Activated CD8-positive, alpha-beta T cell treated with anti-CD3 and anti-CD28 coated beads for 36 hours (primary cell): ENCODE measurements around the gene ARMH3. TPM values are rescaled to one million over a fixed set of nuclear protein-coding genes. Genes with fewer than 3 reads are reported as not detected.

ENCODE experiments used
- ATAC-seq: fragments of 200-7000 bp; cut with Tn5 transposase; one replicate; pipeline ENCODE4 v1.10.0; 2021; ENCODE audit warnings: mild to moderate bottlenecking, moderate library complexity
- CTCF ChIA-PET: fragments of 350-600 bp; sonication (Branson Sonifier 250); formaldehyde crosslinking; loops from one replicate; lab custom pipeline; 2021; ENCODE audit warnings: antibody characterized with exemption; lab: Charles Lee
- POLR2A ChIA-PET: fragments of 350-600 bp; sonication (Branson Sonifier 250); formaldehyde crosslinking; loops from one replicate; lab custom pipeline; 2021; ENCODE audit warnings: antibody characterized with exemption; lab: Charles Lee
- DNase-seq: peaks from one replicate; pipeline ENCODE4 v3.0.0-alpha.2; 2020
- H3K27ac Mint-ChIP-seq: one replicate; pipeline ENCODE4 v1.8.0; 2021; ENCODE audit warnings: mild to moderate bottlenecking, mixed read lengths
- H3K27me3 Mint-ChIP-seq: one replicate; pipeline ENCODE4 v1.8.0; 2021; ENCODE audit warnings: mixed read lengths
- H3K36me3 Mint-ChIP-seq: one replicate; pipeline ENCODE4 v1.8.0; 2021; ENCODE audit warnings: low read depth, mixed read lengths
- H3K4me1 Mint-ChIP-seq: one replicate; pipeline ENCODE4 v1.8.0; 2021; ENCODE audit warnings: low read depth, mixed read lengths
- H3K4me3 Mint-ChIP-seq: one replicate; pipeline ENCODE4 v1.8.0; 2021; ENCODE audit warnings: mild to moderate bottlenecking, moderate library complexity, mixed read lengths
- H3K9me3 Mint-ChIP-seq: one replicate; pipeline ENCODE4 v1.8.0; 2021; ENCODE audit warnings: mixed read lengths
- intact Hi-C: fragments of 100-400 bp; cut with micrococcal nuclease; formaldehyde crosslinking; loops from one replicate; pipeline ENCODE4 v1.10.0; 2022
- total RNA-seq, 2 experiments: library from RNA; stranded (reverse); gene quantifications; one replicate each; pipeline ENCODE4 v1.2.3, GENCODE V29; 2021
- TF ChIP-seq, protein P1 (sequence below): fragments of 200-600 bp; IDR thresholded peaks from one replicate; pipeline ENCODE4 v1.8.0; 2022; ENCODE audit warnings: antibody characterized with exemption, mild to moderate bottlenecking

Gene ARMH3
- total RNA-seq, 2 experiments from 2014 or later = 16.2 to 18.4 TPM

DNA sequence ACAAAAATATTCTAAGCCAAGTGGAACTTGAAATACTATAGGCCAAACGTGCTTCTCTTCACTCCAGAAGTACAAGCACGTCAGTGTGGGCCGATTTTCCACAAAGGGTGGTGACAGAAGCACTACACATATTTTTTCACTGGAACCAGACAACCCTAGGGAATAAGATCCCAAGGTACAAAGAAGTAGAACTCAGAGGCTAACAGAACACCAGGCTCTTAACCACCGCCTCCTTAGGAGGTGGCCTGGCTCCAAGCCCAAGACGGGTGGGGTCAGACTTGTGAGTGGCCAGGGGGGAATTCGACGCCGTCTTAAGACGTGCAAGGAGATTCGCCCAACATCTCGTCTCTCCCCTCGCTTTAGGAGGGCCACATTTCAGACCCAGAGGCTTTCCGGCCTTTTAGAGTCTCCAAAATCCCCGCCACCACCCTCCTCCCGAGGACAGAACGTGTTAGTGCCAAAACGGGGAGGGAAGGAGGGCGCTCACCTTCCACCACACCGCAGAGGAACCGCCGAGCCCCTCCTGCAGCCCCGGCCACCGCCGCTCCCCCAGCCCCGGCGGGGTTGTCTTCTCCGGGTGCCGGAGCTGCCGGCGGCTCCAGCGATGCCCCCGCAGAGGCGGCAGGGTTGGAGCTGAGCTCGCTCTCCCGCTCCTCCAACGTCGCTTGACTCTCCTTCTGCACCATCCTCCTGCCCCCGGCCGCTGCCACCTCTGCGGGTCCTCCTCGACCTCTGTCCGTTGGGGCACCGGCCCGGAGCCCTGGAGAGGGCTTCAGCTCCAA is 238.4 kb downstream of the ARMH3 start:
- H3K36me3 Mint-ChIP-seq = peaks cover 38% of the 10 kb centered on the region
- H3K9me3 Mint-ChIP-seq = no peaks in the 10 kb centered on the region
- intact Hi-C loops = loop anchor here (5.0 kb wide), 1 partner anchor 35 kb away; the partner anchor contains the start of gene NPM3
- peak; percentile 2 for ATAC-seq
- POLR2A ChIA-PET = interaction anchor here (0.6 to 6.6 kb wide), 18 partner anchors 10 to 1287 kb away, joined by 3 to 53 read pairs (median 6); partner anchors contain the start of genes KCNIP2, NOLC1 and NPM3
- H3K27ac Mint-ChIP-seq = peak overlapping the region; percentile 96
- peaks cover 41% of the 10 kb centered on the region for H3K4me1 Mint-ChIP-seq
- TF ChIP-seq, protein P1, sequence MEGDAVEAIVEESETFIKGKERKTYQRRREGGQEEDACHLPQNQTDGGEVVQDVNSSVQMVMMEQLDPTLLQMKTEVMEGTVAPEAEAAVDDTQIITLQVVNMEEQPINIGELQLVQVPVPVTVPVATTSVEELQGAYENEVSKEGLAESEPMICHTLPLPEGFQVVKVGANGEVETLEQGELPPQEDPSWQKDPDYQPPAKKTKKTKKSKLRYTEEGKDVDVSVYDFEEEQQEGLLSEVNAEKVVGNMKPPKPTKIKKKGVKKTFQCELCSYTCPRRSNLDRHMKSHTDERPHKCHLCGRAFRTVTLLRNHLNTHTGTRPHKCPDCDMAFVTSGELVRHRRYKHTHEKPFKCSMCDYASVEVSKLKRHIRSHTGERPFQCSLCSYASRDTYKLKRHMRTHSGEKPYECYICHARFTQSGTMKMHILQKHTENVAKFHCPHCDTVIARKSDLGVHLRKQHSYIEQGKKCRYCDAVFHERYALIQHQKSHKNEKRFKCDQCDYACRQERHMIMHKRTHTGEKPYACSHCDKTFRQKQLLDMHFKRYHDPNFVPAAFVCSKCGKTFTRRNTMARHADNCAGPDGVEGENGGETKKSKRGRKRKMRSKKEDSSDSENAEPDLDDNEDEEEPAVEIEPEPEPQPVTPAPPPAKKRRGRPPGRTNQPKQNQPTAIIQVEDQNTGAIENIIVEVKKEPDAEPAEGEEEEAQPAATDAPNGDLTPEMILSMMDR = no peak
- CTCF ChIA-PET = interaction anchor here (1.4 to 9.7 kb wide), 4 partner anchors 22 to 193 kb away, joined by 4 to 125 read pairs (median 6); partner anchors contain the start of gene KCNIP2
- no peaks in the 10 kb centered on the region for H3K27me3 Mint-ChIP-seq
- peak overlapping the region; percentile 88 for H3K4me3 Mint-ChIP-seq
- DNase-seq = peak; percentile 68

DNA sequence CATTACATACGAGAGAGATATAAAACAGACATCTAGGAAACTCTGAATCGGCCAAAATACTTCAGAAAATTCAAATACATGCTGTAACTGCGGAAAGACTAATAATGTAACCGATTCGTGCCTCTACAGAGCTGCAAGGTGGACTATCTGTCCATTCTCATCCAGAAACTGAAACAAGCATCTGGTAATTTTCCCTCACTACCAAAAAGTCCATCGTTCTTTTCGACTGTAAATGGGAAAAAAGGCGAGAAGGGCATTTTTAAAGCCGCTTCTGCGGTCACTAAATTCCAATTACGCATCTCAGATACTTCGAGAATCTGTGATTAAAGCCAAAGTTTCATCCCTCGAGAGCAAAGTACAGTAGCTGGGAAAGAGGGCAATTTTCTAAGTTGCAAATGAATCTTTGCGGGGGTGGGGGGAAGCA is 239.0 kb downstream of the ARMH3 start:
- Mint-ChIP-seq H3K36me3 (peaks cover 42% of the 10 kb centered on the region), H3K27me3 (no peaks in the 10 kb centered on the region), H3K27ac (peak overlapping the region; percentile 96), H3K4me1 (peaks cover 44% of the 10 kb centered on the region), H3K9me3 (no peaks in the 10 kb centered on the region), H3K4me3 (peak overlapping the region; percentile 88)
- POLR2A ChIA-PET = interaction anchor here (0.6 to 6.6 kb wide), 9 partner anchors 10 to 1286 kb away, joined by 3 to 53 read pairs (median 4); partner anchors contain the start of genes KCNIP2 and NPM3
- CTCF ChIA-PET = interaction anchor here (1.4 to 9.7 kb wide), 3 partner anchors 23 to 193 kb away, joined by 4 to 125 read pairs (median 9); partner anchors contain the start of gene KCNIP2
- intact Hi-C loops = loop anchor here (5.0 kb wide), 1 partner anchor 35 kb away; the partner anchor contains the start of gene NPM3
- TF ChIP-seq, protein P1 = no peak
- DNase-seq (peak; percentile 21), ATAC-seq (no peak)

DNA sequence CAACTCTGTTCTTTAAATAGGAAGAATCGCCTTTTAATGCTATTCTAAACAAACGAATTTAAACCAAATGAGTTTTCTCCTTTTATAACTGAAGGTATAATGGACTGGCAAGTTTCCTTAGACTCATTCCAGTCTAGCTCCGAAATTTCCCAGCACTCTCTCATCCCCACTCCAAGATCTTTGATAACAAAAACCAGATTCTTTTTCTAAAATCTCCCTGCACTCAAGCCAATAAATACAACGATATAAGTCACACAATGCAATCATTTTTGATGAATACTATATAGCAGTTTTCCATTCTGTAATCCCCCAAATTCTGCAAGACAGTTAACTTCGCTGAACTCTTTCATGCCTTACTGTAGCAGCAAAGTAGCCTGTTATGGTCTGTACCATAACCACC is 239.6 kb downstream of the ARMH3 start:
- TF ChIP-seq, protein P1 = no peak
- DNase-seq (no peak), ATAC-seq (no peak)
- Mint-ChIP-seq H3K4me3 (peak overlapping the region; percentile 88), H3K27ac (peak overlapping the region; percentile 96), H3K27me3 (no peaks in the 10 kb centered on the region), H3K4me1 (peaks cover 44% of the 10 kb centered on the region), H3K36me3 (peaks cover 46% of the 10 kb centered on the region), H3K9me3 (no peaks in the 10 kb centered on the region)
- POLR2A ChIA-PET = interaction anchor here (0.6 to 6.6 kb wide), 7 partner anchors 10 to 303 kb away, joined by 3 to 53 read pairs (median 6); partner anchors contain the start of genes KCNIP2 and NPM3
- intact Hi-C loops = loop anchor here (5.0 kb wide), 1 partner anchor 34 kb away; the partner anchor contains the start of gene NPM3
- CTCF ChIA-PET = interaction anchor here (1.0 to 9.7 kb wide), 4 partner anchors 23 to 214 kb away, joined by 3 to 125 read pairs (median 6); partner anchors contain the start of gene KCNIP2

DNA sequence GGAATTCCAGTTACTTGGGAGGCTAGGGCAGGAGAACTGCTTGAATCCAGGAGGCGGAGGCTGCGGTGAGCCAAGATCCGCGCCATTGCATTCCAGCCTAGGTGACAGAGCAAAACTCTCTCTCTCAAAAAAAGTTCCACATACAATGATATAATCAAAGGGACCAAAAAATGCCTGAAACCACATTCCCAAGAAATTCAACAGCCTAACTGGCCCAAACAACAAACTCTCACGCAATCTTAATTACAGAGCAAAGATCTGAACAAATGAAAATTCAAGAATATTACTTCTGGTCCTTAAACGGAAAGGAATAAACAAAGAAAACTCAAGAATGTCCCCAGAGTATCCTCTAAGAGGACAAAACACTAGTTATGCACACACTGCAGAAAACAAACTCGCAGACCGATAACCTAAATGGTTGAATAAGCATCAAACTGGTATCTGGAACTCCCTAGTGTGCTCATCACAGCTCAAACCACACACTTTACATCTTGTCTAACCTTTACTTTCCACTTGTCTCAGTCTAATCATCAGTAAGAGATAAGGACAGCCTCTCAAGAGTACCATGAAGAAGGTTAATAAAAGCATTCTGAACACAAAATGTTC is 241.4 kb downstream of the ARMH3 start:
- Mint-ChIP-seq H3K27ac (peak overlapping the region; percentile 90), H3K4me3 (peak overlapping the region; percentile 88), H3K36me3 (peaks cover 60% of the 10 kb centered on the region), H3K27me3 (no peaks in the 10 kb centered on the region), H3K4me1 (peaks cover 48% of the 10 kb centered on the region), H3K9me3 (no peaks in the 10 kb centered on the region)
- intact Hi-C loops = loop anchor here (5.0 kb wide), 1 partner anchor 32 kb away; the partner anchor contains the start of gene NPM3
- ChIA-PET POLR2A (interaction anchor here (1.2 to 6.6 kb wide), 2 partner anchors 26 to 30 kb away, joined by 3 to 53 read pairs; partner anchors contain the start of gene NPM3), CTCF (interaction anchor here (0.6 to 9.7 kb wide), 4 partner anchors 25 to 259 kb away, joined by 3 to 125 read pairs (median 4); partner anchors contain the start of gene KCNIP2)
- peak; percentile 8 for ATAC-seq
- no peak for DNase-seq
- TF ChIP-seq, protein P1 = no peak
